H9 (cell line): ENCODE measurements around the gene CSMD2. TPM values are rescaled to one million over a fixed set of nuclear protein-coding genes. Genes with fewer than 3 reads are reported as not detected.

Experiments
- DNase-seq: peaks from one replicate; pipeline ENCODE4 v3.0.0-alpha.2; 2017
- H2AFZ ChIP-seq: one replicate; pipeline ENCODE4 v1.6.1; 2013; ENCODE audit warnings: mild to moderate bottlenecking, low read length, control low read depth, moderate library complexity
- H2AK5ac ChIP-seq: 2 replicates; pipeline ENCODE4 v1.6.1; 2013; ENCODE audit warnings: low read length, control low read depth, mixed read lengths; ENCODE audit not compliant: insufficient read length
- H2BK120ac ChIP-seq: one replicate; pipeline ENCODE4 v1.6.1; 2013; ENCODE audit warnings: low read depth, mild to moderate bottlenecking, low read length, control low read depth, inconsistent platforms; ENCODE audit not compliant: poor library complexity, severe bottlenecking
- H2BK12ac ChIP-seq: 2 replicates; pipeline ENCODE4 v1.6.1; 2013; ENCODE audit warnings: low read length, control low read depth, mixed read lengths, low read depth; ENCODE audit not compliant: insufficient read length
- H2BK15ac ChIP-seq: 2 replicates; pipeline ENCODE4 v1.6.1; 2013; ENCODE audit warnings: low read depth, low read length, control low read depth
- H2BK20ac ChIP-seq: one replicate; pipeline ENCODE4 v1.6.1; 2013; ENCODE audit warnings: low read depth, mild to moderate bottlenecking, low read length, control low read depth, inconsistent platforms; ENCODE audit not compliant: poor library complexity, severe bottlenecking
- H2BK5ac ChIP-seq: 2 replicates; pipeline ENCODE4 v1.6.1; 2013; ENCODE audit warnings: low read length, control low read depth, mixed read lengths; ENCODE audit not compliant: insufficient read length
- H3K14ac ChIP-seq: 2 replicates; pipeline ENCODE4 v1.6.1; 2013; ENCODE audit warnings: low read length, control low read depth; ENCODE audit not compliant: insufficient read depth
- H3K18ac ChIP-seq: 2 replicates; pipeline ENCODE4 v1.6.1; 2013; ENCODE audit warnings: low read depth, mild to moderate bottlenecking, mixed read lengths, low read length, control low read depth; ENCODE audit not compliant: insufficient read length
- H3K23ac ChIP-seq: 2 replicates; pipeline ENCODE4 v1.6.1; 2013; ENCODE audit warnings: low read length, control low read depth, mixed read lengths, low read depth; ENCODE audit not compliant: insufficient read length
- H3K23me2 ChIP-seq: 2 replicates; pipeline ENCODE4 v1.6.1; 2013; ENCODE audit warnings: low read depth, mild to moderate bottlenecking, mixed read lengths, low read length, control low read depth; ENCODE audit not compliant: insufficient read length, poor library complexity, severe bottlenecking
- H3K27ac ChIP-seq: 2 replicates; pipeline ENCODE4 v1.5.1; 2013; ENCODE audit warnings: low read length, control low read depth, mixed read lengths, low read depth; ENCODE audit not compliant: insufficient read length
- H3K27me3 ChIP-seq: 2 replicates; pipeline ENCODE4 v1.6.1; 2013; ENCODE audit warnings: low read length, control low read depth, inconsistent platforms; ENCODE audit not compliant: insufficient read depth
- H3K4ac ChIP-seq: 2 replicates; pipeline ENCODE4 v1.6.1; 2013; ENCODE audit warnings: low read depth, mild to moderate bottlenecking, control low read depth, inconsistent platforms, low read length, moderate library complexity
- H3K4me1 ChIP-seq: 2 replicates; pipeline ENCODE4 v1.6.1; 2013; ENCODE audit warnings: low read length, control low read depth, inconsistent platforms; ENCODE audit not compliant: insufficient read depth
- H3K4me2 ChIP-seq: 2 replicates; pipeline ENCODE4 v1.6.1; 2013; ENCODE audit warnings: low read length, control low read depth, mixed read lengths; ENCODE audit not compliant: insufficient read length, insufficient read depth
- H3K56ac ChIP-seq: 2 replicates; pipeline ENCODE4 v1.6.1; 2013; ENCODE audit warnings: low read depth, mild to moderate bottlenecking, mixed read lengths, low read length, control low read depth; ENCODE audit not compliant: insufficient read length
- H3K79me1 ChIP-seq: 2 replicates; pipeline ENCODE4 v1.6.1; 2013; ENCODE audit warnings: low read depth, mild to moderate bottlenecking, moderate library complexity, low read length, control low read depth, inconsistent platforms; ENCODE audit not compliant: insufficient read depth, poor library complexity, severe bottlenecking
- H3K79me2 ChIP-seq: 2 replicates; pipeline ENCODE4 v1.6.1; 2013; ENCODE audit warnings: low read length, control low read depth, inconsistent platforms; ENCODE audit not compliant: insufficient read depth
- H3K9ac ChIP-seq: 2 replicates; pipeline ENCODE4 v1.6.1; 2013; ENCODE audit warnings: low read length, control low read depth, mixed read lengths; ENCODE audit not compliant: insufficient read length; ENCODE audit errors: extremely low read depth
- H3K9me3 ChIP-seq: one replicate; pipeline ENCODE4 v1.6.1; 2013; ENCODE audit warnings: low read depth, low read length, inconsistent platforms; ENCODE audit not compliant: control insufficient read depth
- H3T11ph ChIP-seq: one replicate; pipeline ENCODE4 v1.6.1; 2013; ENCODE audit warnings: mild to moderate bottlenecking, low read length, control low read depth, inconsistent platforms
- H4K20me1 ChIP-seq: one replicate; pipeline ENCODE4 v1.6.1; 2013; ENCODE audit not compliant: control insufficient read depth, insufficient read length, insufficient read depth
- H4K5ac ChIP-seq: 2 replicates; pipeline ENCODE4 v1.6.1; 2013; ENCODE audit warnings: low read depth, mild to moderate bottlenecking, mixed read lengths, low read length, control low read depth; ENCODE audit not compliant: insufficient read length
- H4K8ac ChIP-seq: replicated peaks from 2 replicates; pipeline ENCODE4 v1.6.1; 2013; ENCODE audit warnings: low read length, control low read depth, mixed read lengths, low read depth; ENCODE audit not compliant: insufficient read length
- H4K91ac ChIP-seq: 2 replicates; pipeline ENCODE4 v1.6.1; 2013; ENCODE audit warnings: low read depth, mild to moderate bottlenecking, moderate library complexity, mixed read lengths, low read length, control low read depth; ENCODE audit not compliant: insufficient read length
- H3K27ac Mint-ChIP-seq, 3 experiments: 2 replicates in 2 of 3; 3 replicates in 1 of 3; pipeline ENCODE4 v1.8.0; 2020 to 2021; ENCODE audit warnings: mixed read lengths in 3 of 3, mild to moderate bottlenecking in 1 of 3, moderate library complexity in 1 of 3
- H3K27me3 Mint-ChIP-seq: 2 replicates; pipeline ENCODE4 v1.8.0; 2021; ENCODE audit warnings: low read depth, mild to moderate bottlenecking, moderate library complexity, mixed read lengths
- H3K36me3 Mint-ChIP-seq, 3 experiments: 2 replicates in 2 of 3; 3 replicates in 1 of 3; pipeline ENCODE4 v1.8.0; 2020 to 2021; ENCODE audit warnings: low read depth in 3 of 3, mixed read lengths in 3 of 3; ENCODE audit not compliant: insufficient read depth in 1 of 3
- H3K4me1 Mint-ChIP-seq, 2 experiments: 2 replicates each; pipeline ENCODE4 v1.8.0; 2020; ENCODE audit warnings: mixed read lengths in 2 of 2
- H3K4me3 Mint-ChIP-seq, 2 experiments: 2 replicates in 1 of 2; 3 replicates in 1 of 2; pipeline ENCODE4 v1.8.0; 2020 to 2021; ENCODE audit warnings: mild to moderate bottlenecking in 2 of 2, mixed read lengths in 2 of 2, moderate library complexity in 1 of 2
- H3K9me3 Mint-ChIP-seq, 2 experiments: 2 replicates in 1 of 2; 3 replicates in 1 of 2; pipeline ENCODE4 v1.8.0; 2020; ENCODE audit warnings: mild to moderate bottlenecking in 2 of 2, mixed read lengths in 2 of 2, moderate library complexity in 1 of 2
- total RNA-seq: library from RNA; stranded (reverse); gene quantifications from 2 replicates; pipeline ENCODE4 v1.2.1, GENCODE V29; 2021
- TF ChIP-seq, protein P1 (sequence below): fragments of 200-600 bp; sonication (generic); conservative IDR thresholded peaks from 3 replicates; pipeline ENCODE4 v1.8.0; 2021; ENCODE audit warnings: antibody characterized with exemption, mild to moderate bottlenecking

Gene CSMD2
- total RNA-seq, 1 experiment from 2014 or later = 6.4 TPM

DNA sequence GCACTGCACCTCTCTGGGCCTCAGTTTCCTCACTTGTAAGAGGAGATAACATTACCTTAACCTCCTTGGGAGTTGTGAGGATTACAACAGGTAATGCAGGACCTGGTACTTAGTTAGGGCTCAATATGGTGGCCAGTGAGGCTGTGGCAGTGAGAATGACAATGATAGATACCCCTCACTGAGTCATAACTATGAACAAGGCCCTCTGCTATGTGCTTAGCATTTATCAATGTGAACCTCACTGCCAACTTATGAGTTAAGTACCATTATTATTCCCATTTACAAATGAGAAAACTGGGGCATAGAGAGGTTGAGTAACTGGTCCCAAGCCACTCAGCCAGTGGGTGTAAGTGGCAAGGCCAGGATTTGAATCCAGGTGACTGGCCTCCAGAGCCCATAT is 236.8 kb downstream of the CSMD2 start:
- no peaks in the 10 kb centered on the region for H3K9me3 ChIP-seq
- no peak overlapping the region for H3K18ac ChIP-seq
- H3K4ac ChIP-seq = no peak overlapping the region
- Mint-ChIP-seq H3K4me3 (no peak overlapping the region), H3K27me3 (no peaks in the 10 kb centered on the region), H3K36me3 (peaks cover 6 to 17% (median 9%) of the 10 kb centered on the region in 3 experiments), H3K9me3 (no peaks in the 10 kb centered on the region), H3K27ac (no peak overlapping the region), H3K4me1 (peaks cover 0 to 2% of the 10 kb centered on the region in 2 experiments; a peak in 1 of 4 replicates)
- H4K20me1 ChIP-seq = no peaks in the 10 kb centered on the region
- no peaks in the 10 kb centered on the region for H3K4me1 ChIP-seq
- H3K79me2 ChIP-seq = no peaks in the 10 kb centered on the region
- no peak overlapping the region for H2BK20ac ChIP-seq
- no peak overlapping the region for H3K56ac ChIP-seq
- H4K91ac ChIP-seq = no peak overlapping the region
- H2BK15ac ChIP-seq = no peak overlapping the region
- no peaks in the 10 kb centered on the region for H3K23me2 ChIP-seq
- H3K9ac ChIP-seq = no peak overlapping the region
- DNase-seq = no peak
- H2BK5ac ChIP-seq = no peak overlapping the region
- H3K23ac ChIP-seq = no peak overlapping the region
- no peak overlapping the region for H2BK120ac ChIP-seq
- no peak overlapping the region for H2AK5ac ChIP-seq
- no peak overlapping the region for H3K27ac ChIP-seq
- TF ChIP-seq, protein P1, sequence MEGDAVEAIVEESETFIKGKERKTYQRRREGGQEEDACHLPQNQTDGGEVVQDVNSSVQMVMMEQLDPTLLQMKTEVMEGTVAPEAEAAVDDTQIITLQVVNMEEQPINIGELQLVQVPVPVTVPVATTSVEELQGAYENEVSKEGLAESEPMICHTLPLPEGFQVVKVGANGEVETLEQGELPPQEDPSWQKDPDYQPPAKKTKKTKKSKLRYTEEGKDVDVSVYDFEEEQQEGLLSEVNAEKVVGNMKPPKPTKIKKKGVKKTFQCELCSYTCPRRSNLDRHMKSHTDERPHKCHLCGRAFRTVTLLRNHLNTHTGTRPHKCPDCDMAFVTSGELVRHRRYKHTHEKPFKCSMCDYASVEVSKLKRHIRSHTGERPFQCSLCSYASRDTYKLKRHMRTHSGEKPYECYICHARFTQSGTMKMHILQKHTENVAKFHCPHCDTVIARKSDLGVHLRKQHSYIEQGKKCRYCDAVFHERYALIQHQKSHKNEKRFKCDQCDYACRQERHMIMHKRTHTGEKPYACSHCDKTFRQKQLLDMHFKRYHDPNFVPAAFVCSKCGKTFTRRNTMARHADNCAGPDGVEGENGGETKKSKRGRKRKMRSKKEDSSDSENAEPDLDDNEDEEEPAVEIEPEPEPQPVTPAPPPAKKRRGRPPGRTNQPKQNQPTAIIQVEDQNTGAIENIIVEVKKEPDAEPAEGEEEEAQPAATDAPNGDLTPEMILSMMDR = no peak
- H3K79me1 ChIP-seq = no peaks in the 10 kb centered on the region
- no peaks in the 10 kb centered on the region for H3K27me3 ChIP-seq
- H2AFZ ChIP-seq = no peak overlapping the region
- H4K5ac ChIP-seq = no peak overlapping the region
- no peak overlapping the region for H3K4me2 ChIP-seq
- no peak overlapping the region for H3T11ph ChIP-seq
- H2BK12ac ChIP-seq = no peak overlapping the region
- H3K14ac ChIP-seq = no peak overlapping the region
- no peak overlapping the region for H4K8ac ChIP-seq
